Stomach (tissue), 19 donors: ENCODE results near the gene NUDT10. TPM values are rescaled to one million over a fixed set of nuclear protein-coding genes. Genes with fewer than 3 reads are reported as not detected.
"Not testable (repeated sequence)": the region's sequence is repeated elsewhere in the genome, so short reads cannot be mapped to it uniquely, and the experiment has no call there.

Experiments
- DNase-seq, 2 donors: peaks; one replicate each; pipeline versions ENCODE4 v3.0.0 to v3.0.0-alpha.2; 2013 to 2019
- H3K27ac ChIP-seq, 5 donors: fragments of 200-600 bp in 4 of 5; sonication (generic) in 4 of 5; one replicate each; pipeline ENCODE4 v1.5.1; 2013 to 2019; ENCODE audit warnings: mild to moderate bottlenecking in 1 of 5, moderate library complexity in 1 of 5
- H3K27me3 ChIP-seq, 3 donors: fragments of 200-600 bp; sonication (generic); one replicate each; pipeline ENCODE4 v1.5.1; 2017 to 2019; ENCODE audit warnings: mixed run types in 1 of 3
- H3K36me3 ChIP-seq, 4 donors: fragments of 200-600 bp; sonication (generic); 1 replicate in 3 of 4; 2 replicates in 1 of 4; pipeline ENCODE4 v1.5.1; 2016 to 2019
- H3K4me1 ChIP-seq, 4 donors: fragments of 200-600 bp; sonication (generic); one replicate each; pipeline ENCODE4 v1.5.1; 2016 to 2019
- H3K4me3 ChIP-seq, 4 donors: fragments of 200-600 bp; sonication (generic) in 3 of 4; one replicate each; pipeline ENCODE4 v1.5.1; 2016 to 2019; ENCODE audit warnings: mild to moderate bottlenecking in 1 of 4
- H3K9me3 ChIP-seq, 4 donors: fragments of 200-600 bp; sonication (generic); one replicate each; pipeline ENCODE4 v1.5.1; 2016 to 2019
- EP300 ChIP-seq: sonication (generic); formaldehyde crosslinking; IDR thresholded peaks from one replicate; pipeline ENCODE4 v1.6.1; 2017; ENCODE audit warnings: antibody characterized with exemption
- POLR2A ChIP-seq, 4 donors: fragments of 450-650 bp; IDR thresholded peaks; one replicate each; pipeline ENCODE4 v1.6.1; 2016; ENCODE audit warnings: antibody characterized with exemption in 4 of 4, control low read depth in 2 of 4, mild to moderate bottlenecking in 1 of 4, moderate library complexity in 1 of 4
- POLR2AphosphoS5 ChIP-seq, 3 donors: sonication (generic); formaldehyde crosslinking; IDR thresholded peaks; one replicate each; pipeline ENCODE4 v1.6.1; 2016; ENCODE audit warnings: antibody characterized with exemption in 3 of 3
- WGBS, 5 donors: extraction: QIAGEN DNeasy Blood & Tissue Kit in 3 of 5; methylation state at CpG; one replicate each; pipeline versions ENCODE4 v1.1.5 to v1.1.7; 2013 to 2018; 5-methylcytosine and 5-hydroxymethylcytosine counted together
- intact Hi-C: fragments of 100-400 bp; cut with DNase I; formaldehyde crosslinking; loops from one replicate; pipeline ENCODE4 v1.15.1; 2023; ENCODE audit warnings: low total_unique reads
- long read RNA-seq, 10 donors: transcript quantifications; one replicate each; lab custom pipeline, GENCODE V29; 2026
- polyA plus RNA-seq, 3 donors: library from polyadenylated mRNA; stranded (reverse); fragments of 200-250 nt; gene quantifications; one replicate each; pipeline ENCODE4 v1.2.3, GENCODE V29; 2013
- total RNA-seq, 5 donors: library from RNA; depleted of rRNA; stranded (reverse); fragments of >200 nt; gene quantifications; one replicate each; pipeline versions ENCODE4 v1.1.0 to v1.2.3, GENCODE V29; 2014 to 2016
- TF ChIP-seq, protein P1 (sequence below), 7 experiments: fragments of 450-650 bp in 4 of 7; fragments of 200-600 bp in 3 of 7; sonication (generic) in 3 of 7; IDR thresholded peaks; one replicate each; pipeline ENCODE4 v1.5.1; 2016 to 2019; ENCODE audit warnings: antibody characterized with exemption in 7 of 7, control low read depth in 2 of 7, mild to moderate bottlenecking in 1 of 7
- donor health status: healthy with polysubstance abuse.
- donor health status: Bipolar disorder and iron deficiency.
- donor health status: healthy.

NUDT10 gene
- total RNA-seq (10 to 100 TPM in 1 of 5 donors, 1 to 10 TPM in 2, not detected in 2; 2.3 to 21.0 (median 6.1) TPM), polyA plus RNA-seq (1 to 10 TPM; 1.3 to 5.3 (median 2.2) TPM)
- long read RNA-seq, donor 1 = 0 reads
- long read RNA-seq, donor 2, partial matches to known transcripts = 0 of 2 reads
- long read RNA-seq, donor 2, other reads (novel, unspliced or antisense) = 0 of 2 reads
- long read RNA-seq, donor 3, partial matches to known transcripts = 0 of 3 reads
- long read RNA-seq, donor 3, other reads (novel, unspliced or antisense) = 0 of 3 reads
- long read RNA-seq, donor 4 = 0 reads
- long read RNA-seq, donor 5, partial matches to known transcripts = 5 of 8 reads
- long read RNA-seq, donor 5, other reads (novel, unspliced or antisense) = 0 of 8 reads
- long read RNA-seq, donor 6, partial matches to known transcripts = 0 of 2 reads
- long read RNA-seq, donor 6, other reads (novel, unspliced or antisense) = 0 of 2 reads
- long read RNA-seq, donor 7, partial matches to known transcripts = 0 of 4 reads
- long read RNA-seq, donor 7, other reads (novel, unspliced or antisense) = 0 of 4 reads
- long read RNA-seq, donor 8, partial matches to known transcripts = 0 of 4 reads
- long read RNA-seq, donor 8, other reads (novel, unspliced or antisense) = 0 of 4 reads
- long read RNA-seq, donor 9, transcript NUDT10-201 (2 exons, 1,917 nt) = major isoform, 6 of 6 reads
- long read RNA-seq, donor 9, partial matches to known transcripts = 0 of 6 reads
- long read RNA-seq, donor 9, other reads (novel, unspliced or antisense) = 0 of 6 reads
- long read RNA-seq, donor 10, partial matches to known transcripts = 0 of 1 reads
- long read RNA-seq, donor 10, other reads (novel, unspliced or antisense) = 0 of 1 reads

DNA sequence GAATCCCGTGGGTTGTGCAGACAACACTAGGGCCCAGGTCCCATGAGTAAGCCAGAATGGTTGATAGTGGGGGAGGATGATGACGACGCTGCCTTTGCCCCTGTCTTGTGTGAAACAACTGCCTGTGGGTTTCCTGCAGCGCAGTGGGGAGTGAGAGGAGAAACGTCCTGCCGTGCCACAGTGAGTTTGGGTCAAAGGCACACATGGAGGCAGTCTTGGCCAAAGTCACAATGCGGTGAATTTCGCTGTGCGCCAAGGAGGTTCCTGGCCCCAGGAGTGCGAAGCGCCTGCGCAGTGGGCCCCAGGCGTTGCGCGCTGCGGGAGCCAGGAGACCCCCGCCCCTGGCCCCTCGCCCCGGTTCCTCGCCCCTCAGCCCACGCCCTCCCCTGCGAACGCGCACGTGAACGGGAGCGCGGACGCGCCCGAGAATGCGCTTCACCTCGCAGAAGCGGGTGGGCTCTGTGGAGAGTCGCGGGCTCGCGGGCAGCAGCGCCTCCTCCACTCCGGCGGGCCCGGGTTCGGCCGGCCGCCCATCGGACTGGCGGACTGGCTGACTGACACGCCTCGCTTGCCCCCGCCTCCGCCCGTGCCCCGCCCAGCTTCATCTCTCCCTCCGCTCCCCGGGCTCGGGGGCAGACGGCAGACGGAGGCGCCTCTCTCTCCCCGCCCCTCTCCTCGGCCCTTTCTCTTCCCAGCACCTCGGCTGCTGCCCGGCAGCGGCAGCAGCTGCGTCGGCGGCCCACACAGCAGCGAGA is at the start of gene NUDT10:
Gene NUDT10, plus strand, starts transcription at position 635 of the 755 bp plus-strand sequence. CDS start 144 bp downstream, outside the sequence.
- intact Hi-C loops = no loop called here
- TF ChIP-seq EP300 (no peak), POLR2AphosphoS5 (IDR thresholded peaks at IDR 0.05) (no peak), POLR2A (IDR thresholded peaks at IDR 0.05) (no peak)
- TF ChIP-seq, protein P1, sequence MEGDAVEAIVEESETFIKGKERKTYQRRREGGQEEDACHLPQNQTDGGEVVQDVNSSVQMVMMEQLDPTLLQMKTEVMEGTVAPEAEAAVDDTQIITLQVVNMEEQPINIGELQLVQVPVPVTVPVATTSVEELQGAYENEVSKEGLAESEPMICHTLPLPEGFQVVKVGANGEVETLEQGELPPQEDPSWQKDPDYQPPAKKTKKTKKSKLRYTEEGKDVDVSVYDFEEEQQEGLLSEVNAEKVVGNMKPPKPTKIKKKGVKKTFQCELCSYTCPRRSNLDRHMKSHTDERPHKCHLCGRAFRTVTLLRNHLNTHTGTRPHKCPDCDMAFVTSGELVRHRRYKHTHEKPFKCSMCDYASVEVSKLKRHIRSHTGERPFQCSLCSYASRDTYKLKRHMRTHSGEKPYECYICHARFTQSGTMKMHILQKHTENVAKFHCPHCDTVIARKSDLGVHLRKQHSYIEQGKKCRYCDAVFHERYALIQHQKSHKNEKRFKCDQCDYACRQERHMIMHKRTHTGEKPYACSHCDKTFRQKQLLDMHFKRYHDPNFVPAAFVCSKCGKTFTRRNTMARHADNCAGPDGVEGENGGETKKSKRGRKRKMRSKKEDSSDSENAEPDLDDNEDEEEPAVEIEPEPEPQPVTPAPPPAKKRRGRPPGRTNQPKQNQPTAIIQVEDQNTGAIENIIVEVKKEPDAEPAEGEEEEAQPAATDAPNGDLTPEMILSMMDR (IDR thresholded peaks at IDR 0.05) = no peak
- H3K9me3 ChIP-seq = peaks cover 0 to 3% (median 0%) of the 10 kb centered on the region in 4 donors
- H3K27ac ChIP-seq = peak within 1 kb of the TSS in 2 of 5 donors; percentile 22 to 42
- peaks cover 0 to 27% (median 10%) of the 10 kb centered on the region in 3 donors for H3K27me3 ChIP-seq
- no peaks in the 10 kb centered on the region for H3K36me3 ChIP-seq
- 1 to 27% (median 11%) methylated on average over 3 to 68 of the region's 68 CpGs for WGBS, 5 donors
- DNase-seq = peak in 1 of 2 donors; percentile 84
- peak within 1 kb of the TSS; percentile 44 to 53 (median 48) for H3K4me3 ChIP-seq
- H3K4me1 ChIP-seq = peaks cover 0 to 6% (median 0%) of the 10 kb centered on the region in 4 donors

DNA sequence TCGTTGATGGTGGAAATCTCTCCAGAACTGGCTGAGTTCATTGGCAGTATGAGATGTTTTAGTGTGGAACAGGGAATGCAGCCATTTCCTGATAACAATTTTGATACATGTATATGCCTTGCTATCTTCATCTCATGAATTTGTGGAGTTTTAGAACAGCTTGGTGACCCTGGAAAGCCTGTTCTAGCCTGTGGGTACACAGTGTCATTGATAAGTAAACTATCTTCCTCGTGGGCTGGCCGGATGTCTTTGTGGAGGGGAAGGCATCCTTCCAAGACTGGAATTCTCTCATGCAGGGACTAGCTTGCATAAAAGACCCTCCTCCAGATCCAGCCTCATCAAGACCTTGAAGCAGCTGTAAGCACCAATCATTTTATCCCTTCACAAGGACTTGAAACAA is 40.2 kb upstream of the NUDT10 start:
- no peaks in the 10 kb centered on the region for H3K9me3 ChIP-seq
- 24 to 48% (median 42%) methylated on average over 3 of the region's 3 CpGs for WGBS, 5 donors
- H3K4me1 ChIP-seq = no peaks in the 10 kb centered on the region
- TF ChIP-seq POLR2A (IDR thresholded peaks at IDR 0.05) (no peak), POLR2AphosphoS5 (IDR thresholded peaks at IDR 0.05) (no peak), EP300 (no peak)
- TF ChIP-seq, protein P1 (IDR thresholded peaks at IDR 0.05) = no peak
- H3K4me3 ChIP-seq = no peak overlapping the region
- no peaks in the 10 kb centered on the region for H3K36me3 ChIP-seq
- intact Hi-C loops = no loop called here
- peak in 1 of 2 donors; percentile 3 for DNase-seq
- no peaks in the 10 kb centered on the region for H3K27me3 ChIP-seq
- H3K27ac ChIP-seq = no peak overlapping the region

DNA sequence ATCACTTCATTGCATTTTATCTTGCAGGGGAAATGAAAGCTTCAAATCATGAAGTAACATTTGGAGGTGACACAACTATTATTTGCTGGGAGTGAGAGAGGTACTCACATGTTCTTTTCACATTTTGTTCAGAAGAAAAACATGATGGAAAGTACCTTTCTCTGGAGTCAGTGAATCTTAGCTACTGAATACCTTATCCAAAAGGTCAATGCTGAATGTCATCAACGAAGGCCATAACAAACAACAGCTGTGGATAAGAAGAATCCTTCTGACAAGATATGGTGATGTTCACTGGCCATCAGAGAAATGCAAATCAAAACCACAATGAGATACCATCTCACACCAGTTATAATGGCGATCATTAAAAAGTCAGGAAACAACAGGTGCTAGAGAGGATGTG is 36.5 kb upstream of the NUDT10 start:
- DNase-seq = no peak
- TF ChIP-seq, protein P1 (IDR thresholded peaks at IDR 0.05) = no peak
- TF ChIP-seq POLR2AphosphoS5 (IDR thresholded peaks at IDR 0.05) (no peak), POLR2A (IDR thresholded peaks at IDR 0.05) (no peak)
- WGBS, 5 donors = 67 to 92% (median 71%) methylated on average over 2 of the region's 2 CpGs
- Histone ChIP-seq H3K27me3 (peaks cover 0 to 4% (median 0%) of the 10 kb centered on the region in 3 donors), H3K27ac (no peak overlapping the region), H3K4me1 (no peaks in the 10 kb centered on the region), H3K9me3 (no peaks in the 10 kb centered on the region), H3K4me3 (no peak overlapping the region), H3K36me3 (no peaks in the 10 kb centered on the region)
- intact Hi-C loops = no loop called here

DNA sequence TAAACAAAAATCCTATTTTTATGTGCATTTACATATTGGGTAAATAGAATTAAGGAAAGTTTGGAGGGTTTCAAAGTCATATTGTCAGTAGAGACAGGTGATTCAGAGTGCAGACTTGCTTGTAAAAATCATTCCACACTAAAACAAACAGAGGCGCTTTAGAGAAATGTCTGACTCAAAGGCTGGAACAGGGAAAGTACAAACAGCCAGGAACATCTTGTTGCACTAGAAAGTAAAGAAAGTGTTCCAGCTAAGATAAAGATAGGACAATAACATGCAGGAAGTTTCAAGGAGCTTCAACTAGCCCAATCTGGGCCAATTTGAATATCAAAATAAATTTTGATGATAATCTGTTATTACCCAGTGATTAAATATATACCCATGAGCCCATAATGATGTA is 16.4 kb upstream of the NUDT10 start:
- H3K27ac ChIP-seq = no peak overlapping the region
- peaks cover 0 to 3% (median 0%) of the 10 kb centered on the region in 3 donors for H3K27me3 ChIP-seq
- H3K4me3 ChIP-seq = no peak overlapping the region
- no peak for DNase-seq
- no peaks in the 10 kb centered on the region for H3K4me1 ChIP-seq
- TF ChIP-seq, protein P1 (IDR thresholded peaks at IDR 0.05) = no peak
- TF ChIP-seq POLR2AphosphoS5 (IDR thresholded peaks at IDR 0.05) (no peak), POLR2A (IDR thresholded peaks at IDR 0.05) (no peak), EP300 (no peak)
- intact Hi-C loops = no loop called here
- WGBS, 5 donors = 56 to 82% (median 78%) methylated on average over 1 of the region's 1 CpG
- peaks cover 0 to 6% (median 0%) of the 10 kb centered on the region in 4 donors for H3K9me3 ChIP-seq
- H3K36me3 ChIP-seq = no peaks in the 10 kb centered on the region

DNA sequence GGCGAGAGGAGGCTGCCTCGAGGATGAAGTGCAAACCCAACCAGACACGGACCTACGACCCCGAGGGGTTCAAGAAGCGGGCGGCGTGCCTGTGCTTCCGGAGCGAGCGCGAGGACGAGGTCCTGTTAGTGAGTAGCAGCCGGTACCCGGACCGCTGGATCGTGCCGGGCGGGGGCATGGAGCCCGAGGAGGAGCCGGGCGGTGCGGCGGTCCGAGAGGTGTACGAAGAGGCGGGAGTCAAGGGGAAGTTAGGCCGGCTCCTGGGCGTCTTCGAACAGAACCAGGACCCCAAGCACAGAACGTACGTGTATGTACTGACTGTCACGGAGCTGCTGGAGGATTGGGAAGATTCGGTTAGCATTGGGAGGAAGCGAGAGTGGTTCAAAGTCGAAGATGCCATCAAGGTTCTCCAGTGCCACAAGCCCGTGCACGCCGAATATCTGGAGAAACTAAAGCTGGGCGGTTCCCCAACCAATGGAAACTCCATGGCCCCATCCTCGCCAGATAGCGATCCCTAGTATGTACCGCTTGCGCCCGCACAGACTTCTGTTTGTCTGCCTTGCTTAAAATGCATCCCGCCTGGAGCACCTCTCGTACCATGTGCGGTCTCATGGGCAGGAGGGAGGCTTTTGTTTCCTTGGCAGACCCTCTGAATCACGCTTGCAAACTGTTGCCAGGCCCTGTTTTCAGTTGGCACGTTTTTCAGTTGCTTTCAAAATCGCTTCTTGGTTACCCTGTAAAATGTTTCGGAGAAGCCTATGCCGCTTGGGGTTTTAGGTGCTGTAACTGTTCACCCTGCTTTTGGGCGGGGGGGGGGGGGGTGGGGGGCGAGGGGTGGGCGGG is 542 bp downstream of the NUDT10 start:
- Histone ChIP-seq H3K27ac (peak overlapping the region in 1 of 5 donors; percentile 42), H3K27me3 (peaks cover 0 to 27% (median 10%) of the 10 kb centered on the region in 3 donors), H3K4me3 (peak overlapping the region; percentile 44 to 53 (median 48))
- WGBS, 5 donors = 5 to 55% (median 14%) methylated on average over 17 to 48 of the region's 56 CpGs
- peak in 1 of 2 donors; percentile 9 for DNase-seq
- H3K9me3 ChIP-seq, H3K4me1 ChIP-seq, H3K36me3 ChIP-seq, intact Hi-C loops: not testable (repeated sequence)
